Osteocyte (in vitro differentiated cells): Measurements from ENCODE around the gene STX5. TPM values are rescaled to one million over a fixed set of nuclear protein-coding genes. Genes with fewer than 3 reads are reported as not detected.
A peak's percentile ranks its signal among the peaks of the same experiment; 100 is the strongest.

Source experiments
- DNase-seq: peaks from one replicate; pipeline ENCODE4 v3.0.0; 2021; ENCODE audit warnings: mixed read lengths; ENCODE audit not compliant: unreplicated experiment; ENCODE audit errors: extremely low spot score
- H3K27ac Mint-ChIP-seq: one replicate; pipeline ENCODE4 v1.8.0; 2021; ENCODE audit warnings: mild to moderate bottlenecking, mixed read lengths; ENCODE audit not compliant: unreplicated experiment
- H3K27me3 Mint-ChIP-seq: one replicate; pipeline ENCODE4 v1.8.0; 2021; ENCODE audit warnings: mixed read lengths; ENCODE audit not compliant: unreplicated experiment
- H3K36me3 Mint-ChIP-seq: one replicate; pipeline ENCODE4 v1.8.0; 2021; ENCODE audit warnings: mixed read lengths; ENCODE audit not compliant: unreplicated experiment
- H3K4me1 Mint-ChIP-seq: one replicate; pipeline ENCODE4 v1.8.0; 2021; ENCODE audit warnings: mixed read lengths; ENCODE audit not compliant: unreplicated experiment
- H3K4me3 Mint-ChIP-seq: one replicate; pipeline ENCODE4 v1.8.0; 2021; ENCODE audit warnings: mild to moderate bottlenecking, moderate library complexity, mixed read lengths; ENCODE audit not compliant: unreplicated experiment
- H3K9me3 Mint-ChIP-seq: one replicate; pipeline ENCODE4 v1.8.0; 2021; ENCODE audit warnings: mixed read lengths; ENCODE audit not compliant: unreplicated experiment
- CTCF ChIP-seq: fragments of 200-600 bp; sonication (generic); IDR thresholded peaks from 2 replicates; pipeline ENCODE4 v1.5.0; 2021; ENCODE audit warnings: antibody characterized with exemption, mild to moderate bottlenecking, moderate library complexity
- total RNA-seq: library from RNA; stranded (reverse); gene quantifications from 2 replicates; pipeline ENCODE4 v1.2.1, GENCODE V29; 2021

Gene STX5
- total RNA-seq, 1 donor from 2014 or later = 71.0 TPM

DNA sequence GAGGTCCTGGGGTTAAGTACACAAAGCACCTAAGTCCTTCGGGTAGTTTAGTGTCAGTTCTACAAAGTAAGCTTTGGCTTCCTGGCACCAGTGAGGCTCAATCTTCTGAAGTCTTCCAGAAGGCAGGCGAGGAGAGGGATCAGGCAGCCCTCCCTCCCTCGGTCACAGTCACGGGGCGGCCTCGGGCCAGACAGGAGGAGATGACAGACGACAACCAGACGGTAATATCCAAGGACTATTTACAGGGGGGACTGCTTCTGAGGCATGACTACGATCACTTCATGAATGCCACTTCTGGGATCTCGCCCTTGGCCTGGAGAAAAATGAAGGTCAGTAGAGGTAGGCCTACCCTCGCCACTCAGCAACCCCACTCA lies 39.7 kb downstream of the STX5 start:
- TF ChIP-seq CTCF = no peak
- Mint-ChIP-seq H3K4me3 (peak overlapping the region; percentile 85), H3K27me3 (no peaks in the 10 kb centered on the region), H3K36me3 (peaks cover 29% of the 10 kb centered on the region), H3K27ac (peak overlapping the region; percentile 87), H3K9me3 (no peaks in the 10 kb centered on the region), H3K4me1 (peaks cover 43% of the 10 kb centered on the region)
- no peak for DNase-seq

GRCh38 chr11:62791501-62792201 lies 40.2 kb downstream of the STX5 start, which contains the start of gene TMEM223:
TMEM223 (minus strand) TSS chr11:62792006; CDS start chr11:62791994, 12 bp downstream.
- Mint-ChIP-seq H3K27ac (peak within 1 kb of the TSS; percentile 87), H3K4me3 (peak within 1 kb of the TSS; percentile 85), H3K4me1 (peaks cover 43% of the 10 kb centered on the region), H3K36me3 (peaks cover 28% of the 10 kb centered on the region), H3K9me3 (no peaks in the 10 kb centered on the region), H3K27me3 (no peaks in the 10 kb centered on the region)
- TF ChIP-seq CTCF = peak; percentile 20
- DNase-seq = peak; percentile 95

- no peaks in the 10 kb centered on the region for H3K27me3 Mint-ChIP-seq
- H3K4me3 Mint-ChIP-seq = peak overlapping the region; percentile 90
- no peak for DNase-seq
- no peak for TF ChIP-seq CTCF
- peaks cover 13% of the 10 kb centered on the region for H3K36me3 Mint-ChIP-seq
- H3K9me3 Mint-ChIP-seq = no peaks in the 10 kb centered on the region
- H3K4me1 Mint-ChIP-seq = peaks cover 51% of the 10 kb centered on the region
- H3K27ac Mint-ChIP-seq = peak overlapping the region; percentile 34
These were observed 42.3 kb downstream of the STX5 start for GRCh38 chr11:62789576-62789975.

GRCh38 chr11:62788991-62789390 lies 42.9 kb downstream of the STX5 start:
- H3K4me1 Mint-ChIP-seq = peaks cover 51% of the 10 kb centered on the region
- H3K4me3 Mint-ChIP-seq = peak overlapping the region; percentile 90
- H3K36me3 Mint-ChIP-seq = peaks cover 8% of the 10 kb centered on the region
- no peaks in the 10 kb centered on the region for H3K9me3 Mint-ChIP-seq
- DNase-seq = no peak
- TF ChIP-seq CTCF = no peak
- H3K27ac Mint-ChIP-seq = peak overlapping the region; percentile 41
- H3K27me3 Mint-ChIP-seq = no peaks in the 10 kb centered on the region

- Mint-ChIP-seq H3K36me3 (peaks cover 12% of the 10 kb centered on the region), H3K9me3 (no peaks in the 10 kb centered on the region), H3K27ac (peak within 1 kb of the TSS; percentile 90), H3K4me1 (peaks cover 45% of the 10 kb centered on the region), H3K27me3 (no peaks in the 10 kb centered on the region), H3K4me3 (peak within 1 kb of the TSS; percentile 90)
- TF ChIP-seq CTCF = peak; percentile 44
- peak; percentile 98 for DNase-seq
These were observed 44.7 kb downstream of the STX5 start, which contains the start of gene TMEM179B for GRCh38 chr11:62787005-62787759. TMEM179B (plus strand) TSS chr11:62787402; CDS start chr11:62787432, 30 bp downstream.
